Fibroblast of lung (primary cell): Measurements from ENCODE around the gene MLN. TPM values are rescaled to one million over a fixed set of nuclear protein-coding genes. Genes with fewer than 3 reads are reported as not detected.

ENCODE experiments used
- DNase-seq, 2 donors: peaks; one replicate each; pipeline versions ENCODE4 v3.0.0 to v3.0.0-alpha.2; 2010; ENCODE audit warnings: low read depth in 2 of 2
- H2AFZ ChIP-seq: 2 replicates; pipeline ENCODE4 v1.5.1; 2012; ENCODE audit warnings: low read length, control low read depth, inconsistent platforms
- H3K27ac ChIP-seq: 2 replicates; pipeline ENCODE4 v1.5.1; 2011; ENCODE audit warnings: low read length, control low read depth; ENCODE audit not compliant: insufficient read depth
- H3K27me3 ChIP-seq: 2 replicates; pipeline ENCODE4 v1.5.1; 2011; ENCODE audit warnings: mild to moderate bottlenecking, low read length; ENCODE audit not compliant: control insufficient read depth, insufficient read depth
- H3K36me3 ChIP-seq: 2 replicates; pipeline ENCODE4 v1.5.1; 2011; ENCODE audit warnings: low read length; ENCODE audit not compliant: control insufficient read depth, insufficient read depth
- H3K4me1 ChIP-seq: 2 replicates; pipeline ENCODE4 v1.5.1; 2011; ENCODE audit warnings: low read length; ENCODE audit not compliant: control insufficient read depth, insufficient read depth; ENCODE audit errors: extremely low read depth
- H3K4me2 ChIP-seq: 2 replicates; pipeline ENCODE4 v1.5.1; 2011; ENCODE audit warnings: low read length, control low read depth; ENCODE audit not compliant: insufficient read depth; ENCODE audit errors: extremely low read depth
- H3K4me3 ChIP-seq, 4 experiments: fragments of 200-600 bp in 1 of 4; sonication (generic) in 1 of 4; replicated peaks in 1 of 4; 2 replicates each; pipeline ENCODE4 v1.5.1; 2011 to 2016; ENCODE audit warnings: low read length in 4 of 4, low read depth in 3 of 4, mild to moderate bottlenecking in 3 of 4, control low read depth in 2 of 4, inconsistent platforms in 1 of 4, mixed read lengths in 1 of 4; ENCODE audit not compliant: insufficient read depth in 1 of 4; ENCODE audit errors: control extremely low read depth in 1 of 4
- H3K79me2 ChIP-seq: 2 replicates; pipeline ENCODE4 v1.5.1; 2012; ENCODE audit warnings: mild to moderate bottlenecking, low read length, inconsistent platforms; ENCODE audit not compliant: control insufficient read depth, insufficient read depth
- H3K9ac ChIP-seq: 2 replicates; pipeline ENCODE4 v1.5.1; 2011; ENCODE audit warnings: mild to moderate bottlenecking, low read length, control low read depth; ENCODE audit not compliant: insufficient read depth
- H3K9me3 ChIP-seq: 2 replicates; pipeline ENCODE4 v1.5.1; 2012; ENCODE audit warnings: low read depth, low read length; ENCODE audit not compliant: control insufficient read depth, insufficient read depth
- H4K20me1 ChIP-seq: 2 replicates; pipeline ENCODE4 v1.5.1; 2011; ENCODE audit warnings: low read length; ENCODE audit not compliant: control insufficient read depth, insufficient read depth; ENCODE audit errors: extremely low read depth
- EZH2 ChIP-seq: IDR thresholded peaks from 2 replicates; pipeline ENCODE4 v1.5.1; 2012; ENCODE audit warnings: low read length, control low read depth, mild to moderate bottlenecking; ENCODE audit errors: missing control alignments
- polyA plus RNA-seq, 2 donors: library from polyadenylated mRNA; depleted of rRNA in 1 of 2; stranded (reverse) in 1 of 2; unstranded in 1 of 2; fragments of >200 nt; gene quantifications; 2 replicates each; pipeline ENCODE4 v1.2.1, GENCODE V29; 2011 to 2012; ENCODE audit warnings: missing spikeins in 1 of 2
- total RNA-seq: library from RNA; depleted of rRNA; stranded (reverse); fragments of >200 nt; gene quantifications from 2 replicates; pipeline ENCODE4 v1.2.1, GENCODE V29; 2014
- TF ChIP-seq, protein P1 (sequence below), 2 donors: IDR thresholded peaks in 1 of 2; conservative IDR thresholded peaks in 1 of 2; 1 replicate in 1 of 2; 2 replicates in 1 of 2; pipeline ENCODE4 v1.5.1; 2011 to 2012; ENCODE audit warnings: low read length in 2 of 2, control low read depth in 1 of 2, inconsistent platforms in 1 of 2, low read depth in 1 of 2, mild to moderate bottlenecking in 1 of 2

MLN gene
- total and polyA plus RNA-seq, 2 donors (not counting 1 experiment from before 2014, with no cell fraction given): not detected

GRCh38 chr6:33769248-33769821, 34.5 kb downstream of the MLN start:
- no peak overlapping the region for H2AFZ ChIP-seq
- DNase-seq: no peak
- H3K79me2 ChIP-seq: no peaks in the 10 kb centered on the region
- TF ChIP-seq EZH2: no peak
- TF ChIP-seq, protein P1, sequence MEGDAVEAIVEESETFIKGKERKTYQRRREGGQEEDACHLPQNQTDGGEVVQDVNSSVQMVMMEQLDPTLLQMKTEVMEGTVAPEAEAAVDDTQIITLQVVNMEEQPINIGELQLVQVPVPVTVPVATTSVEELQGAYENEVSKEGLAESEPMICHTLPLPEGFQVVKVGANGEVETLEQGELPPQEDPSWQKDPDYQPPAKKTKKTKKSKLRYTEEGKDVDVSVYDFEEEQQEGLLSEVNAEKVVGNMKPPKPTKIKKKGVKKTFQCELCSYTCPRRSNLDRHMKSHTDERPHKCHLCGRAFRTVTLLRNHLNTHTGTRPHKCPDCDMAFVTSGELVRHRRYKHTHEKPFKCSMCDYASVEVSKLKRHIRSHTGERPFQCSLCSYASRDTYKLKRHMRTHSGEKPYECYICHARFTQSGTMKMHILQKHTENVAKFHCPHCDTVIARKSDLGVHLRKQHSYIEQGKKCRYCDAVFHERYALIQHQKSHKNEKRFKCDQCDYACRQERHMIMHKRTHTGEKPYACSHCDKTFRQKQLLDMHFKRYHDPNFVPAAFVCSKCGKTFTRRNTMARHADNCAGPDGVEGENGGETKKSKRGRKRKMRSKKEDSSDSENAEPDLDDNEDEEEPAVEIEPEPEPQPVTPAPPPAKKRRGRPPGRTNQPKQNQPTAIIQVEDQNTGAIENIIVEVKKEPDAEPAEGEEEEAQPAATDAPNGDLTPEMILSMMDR (conservative IDR thresholded peaks at IDR 0.05 in 1 of 2, IDR thresholded peaks at IDR 0.05 in 1 of 2; ENCODE audit: low read depth in 1 of 2, low read length in 2 of 2): no peak
- no peak overlapping the region for H3K27ac ChIP-seq
- no peaks in the 10 kb centered on the region for H4K20me1 ChIP-seq
- H3K36me3 ChIP-seq: peaks cover 11% of the 10 kb centered on the region
- H3K27me3 ChIP-seq: no peaks in the 10 kb centered on the region
- H3K4me1 ChIP-seq: peaks cover 35% of the 10 kb centered on the region
- H3K4me3 ChIP-seq: no peak overlapping the region
- no peaks in the 10 kb centered on the region for H3K9me3 ChIP-seq
- no peak overlapping the region for H3K4me2 ChIP-seq
- no peak overlapping the region for H3K9ac ChIP-seq

DNA sequence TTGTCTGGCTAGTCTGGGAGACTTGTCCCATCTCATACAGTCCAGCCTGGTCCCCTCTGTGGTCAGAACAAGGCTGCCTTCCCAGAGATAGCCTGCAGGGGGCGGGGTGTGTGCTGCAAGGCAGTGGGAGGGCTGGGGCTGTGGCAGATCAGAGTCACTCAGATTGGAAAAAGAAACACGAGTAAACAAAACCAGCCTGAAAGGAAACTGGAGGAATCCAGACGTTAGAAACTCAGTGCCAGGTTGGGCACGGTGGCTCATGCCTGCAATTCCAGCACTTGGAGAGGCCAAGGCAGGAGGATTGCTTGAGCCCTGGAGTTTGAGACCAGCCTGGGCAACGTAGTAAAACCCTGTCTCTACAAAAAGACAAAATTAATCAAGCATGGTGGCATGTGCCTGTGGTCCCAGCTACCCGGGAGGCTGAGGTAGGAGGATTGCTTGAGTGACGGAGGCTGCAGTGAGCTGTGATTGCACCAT, 35.1 kb downstream of the MLN start:
- Histone ChIP-seq H3K9ac (no peak overlapping the region), H3K79me2 (no peaks in the 10 kb centered on the region), H3K4me2 (no peak overlapping the region), H2AFZ (no peak overlapping the region), H3K9me3 (no peaks in the 10 kb centered on the region), H3K27me3 (no peaks in the 10 kb centered on the region), H4K20me1 (no peaks in the 10 kb centered on the region), H3K4me1 (peaks cover 35% of the 10 kb centered on the region), H3K4me3 (no peak overlapping the region), H3K27ac (no peak overlapping the region), H3K36me3 (peaks cover 11% of the 10 kb centered on the region)
- TF ChIP-seq, protein P1 (conservative IDR thresholded peaks at IDR 0.05 in 1 of 2, IDR thresholded peaks at IDR 0.05 in 1 of 2; ENCODE audit: low read depth in 1 of 2, low read length in 2 of 2): peak; percentile 76 to 89
- no peak for TF ChIP-seq EZH2
- peak; percentile 66 to 78 for DNase-seq

GRCh38 chr6:33766921-33767907, 36.6 kb downstream of the MLN start:
- H3K27ac ChIP-seq: no peak overlapping the region

More at GRCh38 chr6:33766921-33767907, 36.6 kb downstream of the MLN start:
- Histone ChIP-seq H2AFZ (no peak overlapping the region), H3K9me3 (no peaks in the 10 kb centered on the region), H3K4me1 (peaks cover 23% of the 10 kb centered on the region), H3K4me3 (no peak overlapping the region), H3K4me2 (no peak overlapping the region), H3K9ac (no peak overlapping the region), H3K79me2 (no peaks in the 10 kb centered on the region), H3K36me3 (no peaks in the 10 kb centered on the region), H4K20me1 (no peaks in the 10 kb centered on the region), H3K27me3 (no peaks in the 10 kb centered on the region)
- no peak for TF ChIP-seq EZH2
- TF ChIP-seq, protein P1 (conservative IDR thresholded peaks at IDR 0.05 in 1 of 2, IDR thresholded peaks at IDR 0.05 in 1 of 2; ENCODE audit: low read depth in 1 of 2, low read length in 2 of 2): no peak
- DNase-seq: no peak
